Ishikawa (cell line): ENCODE results near the gene SHQ1.

Source experiments
- EP300 ChIP-seq: IDR thresholded peaks from 2 replicates; pipeline ENCODE4 v1.6.1; 2012; ENCODE audit warnings: borderline replicate concordance
- FOXM1 ChIP-seq: IDR thresholded peaks from 2 replicates; pipeline ENCODE4 v1.6.1; 2012; ENCODE audit warnings: low read depth, borderline replicate concordance
- MAX ChIP-seq: IDR thresholded peaks from 2 replicates; pipeline ENCODE4 v1.6.1; 2012
- RAD21 ChIP-seq: IDR thresholded peaks from 2 replicates; pipeline ENCODE4 v1.6.1; 2012; ENCODE audit warnings: low read depth
- TAF1 ChIP-seq: IDR thresholded peaks from 2 replicates; pipeline ENCODE4 v1.6.1; 2012; ENCODE audit warnings: low read depth, mild to moderate bottlenecking
- TCF12 ChIP-seq: IDR thresholded peaks from 2 replicates; pipeline ENCODE4 v1.6.1; 2012; ENCODE audit warnings: low read depth
- USF1 ChIP-seq: IDR thresholded peaks from 2 replicates; pipeline ENCODE4 v1.6.1; 2012
- YY1 ChIP-seq: IDR thresholded peaks from 2 replicates; pipeline ENCODE4 v1.6.1; 2012; ENCODE audit warnings: low read depth

GRCh38 chr3:72814308-72814707 is 33.9 kb downstream of the SHQ1 start:
- TF ChIP-seq FOXM1 (no peak), EP300 (no peak), MAX (no peak), TAF1 (no peak), RAD21 (no peak), USF1 (no peak), YY1 (no peak), TCF12 (no peak)
